Body of pancreas (tissue), 4 donors: ENCODE measurements around the gene AUH. TPM values are rescaled to one million over a fixed set of nuclear protein-coding genes. Genes with fewer than 3 reads are reported as not detected.
"Not testable (repeated sequence)": the region's sequence is repeated elsewhere in the genome, so short reads cannot be mapped to it uniquely, and the experiment has no call there.

Source experiments
- ATAC-seq: fragments of 150-250 bp; one replicate; pipeline ENCODE4 v1.9.1; 2016
- DNase-seq, 4 donors: peaks; one replicate each; pipeline ENCODE4 v3.0.0-alpha.2; 2019
- H3K27ac ChIP-seq, 4 donors: fragments of 200-600 bp; sonication (generic); 1 replicate in 3 of 4; 2 replicates in 1 of 4; pipeline versions ENCODE4 v1.5.1 to v1.6.1; 2016 to 2019; ENCODE audit warnings: mild to moderate bottlenecking in 1 of 4, mixed read lengths in 1 of 4, moderate library complexity in 1 of 4
- H3K27me3 ChIP-seq, 2 donors: fragments of 200-600 bp; sonication (generic); one replicate each; pipeline ENCODE4 v1.6.0; 2016; ENCODE audit warnings: mild to moderate bottlenecking in 1 of 2
- H3K36me3 ChIP-seq, 2 donors: fragments of 200-600 bp; sonication (generic); replicated peaks in 1 of 2; 2 replicates each; pipeline ENCODE4 v1.5.1; 2016; ENCODE audit warnings: low read depth in 2 of 2; ENCODE audit not compliant: insufficient read depth in 1 of 2
- H3K4me1 ChIP-seq: fragments of 200-600 bp; sonication (generic); one replicate; pipeline ENCODE4 v1.6.0; 2016
- H3K4me3 ChIP-seq, 2 donors: fragments of 200-600 bp; sonication (generic); 1 replicate in 1 of 2; 2 replicates in 1 of 2; pipeline ENCODE4 v1.5.1; 2016 to 2019
- H3K9me3 ChIP-seq, 3 donors: fragments of 200-600 bp; sonication (generic); 1 replicate in 2 of 3; 2 replicates in 1 of 3; pipeline ENCODE4 v1.5.1; 2016
- POLR2A ChIP-seq, 3 donors: fragments of 450-650 bp; IDR thresholded peaks; one replicate each; pipeline ENCODE4 v1.6.1; 2016; ENCODE audit warnings: antibody characterized with exemption in 3 of 3, mild to moderate bottlenecking in 2 of 3
- WGBS, 2 donors: methylation state at CpG; one replicate each; pipeline ENCODE4 v1.1.5; 2017; 5-methylcytosine and 5-hydroxymethylcytosine counted together
- intact Hi-C: fragments of 100-400 bp; cut with DNase I; formaldehyde crosslinking; loops from one replicate; pipeline ENCODE4 v1.15.1; 2023
- total RNA-seq, 2 donors: library from RNA; depleted of rRNA; stranded (reverse); fragments of >200 nt; gene quantifications; one replicate each; pipeline ENCODE4 v1.1.0, GENCODE V29; 2016
- TF ChIP-seq, protein P1 (sequence below), 7 experiments: fragments of 450-650 bp in 4 of 7; fragments of 200-600 bp in 3 of 7; sonication (generic) in 3 of 7; IDR thresholded peaks; one replicate each; pipeline ENCODE4 v1.5.1; 2016 to 2019; ENCODE audit warnings: antibody characterized with exemption in 7 of 7

The AUH gene
- total RNA-seq, 2 donors from 2014 or later, result 47.7 to 75.8 TPM

DNA sequence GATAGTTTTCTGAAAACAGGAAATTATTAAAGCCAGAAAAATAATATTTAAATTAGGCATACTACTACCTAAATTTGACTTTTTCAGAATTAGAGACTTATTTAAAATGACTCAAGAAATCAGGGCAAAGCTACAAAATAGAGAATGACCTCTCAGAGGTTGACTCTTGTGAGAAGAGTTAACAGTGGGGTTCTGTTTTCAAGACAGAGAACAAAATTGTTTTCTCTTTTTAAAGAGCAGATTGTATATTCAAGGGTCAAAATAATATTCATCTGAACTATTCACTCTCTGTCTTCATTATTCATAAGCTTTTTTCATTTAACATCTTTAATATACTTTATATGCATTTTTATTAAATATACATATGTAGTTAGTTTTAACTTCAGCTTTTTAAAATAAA is 21.9 kb upstream of the AUH start:
- H3K9me3 ChIP-seq, result no peaks in the 10 kb centered on the region
- TF ChIP-seq POLR2A (IDR thresholded peaks at IDR 0.05), result no peak
- TF ChIP-seq, protein P1, sequence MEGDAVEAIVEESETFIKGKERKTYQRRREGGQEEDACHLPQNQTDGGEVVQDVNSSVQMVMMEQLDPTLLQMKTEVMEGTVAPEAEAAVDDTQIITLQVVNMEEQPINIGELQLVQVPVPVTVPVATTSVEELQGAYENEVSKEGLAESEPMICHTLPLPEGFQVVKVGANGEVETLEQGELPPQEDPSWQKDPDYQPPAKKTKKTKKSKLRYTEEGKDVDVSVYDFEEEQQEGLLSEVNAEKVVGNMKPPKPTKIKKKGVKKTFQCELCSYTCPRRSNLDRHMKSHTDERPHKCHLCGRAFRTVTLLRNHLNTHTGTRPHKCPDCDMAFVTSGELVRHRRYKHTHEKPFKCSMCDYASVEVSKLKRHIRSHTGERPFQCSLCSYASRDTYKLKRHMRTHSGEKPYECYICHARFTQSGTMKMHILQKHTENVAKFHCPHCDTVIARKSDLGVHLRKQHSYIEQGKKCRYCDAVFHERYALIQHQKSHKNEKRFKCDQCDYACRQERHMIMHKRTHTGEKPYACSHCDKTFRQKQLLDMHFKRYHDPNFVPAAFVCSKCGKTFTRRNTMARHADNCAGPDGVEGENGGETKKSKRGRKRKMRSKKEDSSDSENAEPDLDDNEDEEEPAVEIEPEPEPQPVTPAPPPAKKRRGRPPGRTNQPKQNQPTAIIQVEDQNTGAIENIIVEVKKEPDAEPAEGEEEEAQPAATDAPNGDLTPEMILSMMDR (IDR thresholded peaks at IDR 0.05), result no peak
- no peak overlapping the region for H3K4me3 ChIP-seq
- DNase-seq (no peak), ATAC-seq (no peak)
- H3K27me3 ChIP-seq, result no peaks in the 10 kb centered on the region
- no peak overlapping the region for H3K27ac ChIP-seq
- H3K36me3 ChIP-seq, result no peaks in the 10 kb centered on the region
- peaks cover 10% of the 10 kb centered on the region for H3K4me1 ChIP-seq
- intact Hi-C loops, result no loop called here

DNA sequence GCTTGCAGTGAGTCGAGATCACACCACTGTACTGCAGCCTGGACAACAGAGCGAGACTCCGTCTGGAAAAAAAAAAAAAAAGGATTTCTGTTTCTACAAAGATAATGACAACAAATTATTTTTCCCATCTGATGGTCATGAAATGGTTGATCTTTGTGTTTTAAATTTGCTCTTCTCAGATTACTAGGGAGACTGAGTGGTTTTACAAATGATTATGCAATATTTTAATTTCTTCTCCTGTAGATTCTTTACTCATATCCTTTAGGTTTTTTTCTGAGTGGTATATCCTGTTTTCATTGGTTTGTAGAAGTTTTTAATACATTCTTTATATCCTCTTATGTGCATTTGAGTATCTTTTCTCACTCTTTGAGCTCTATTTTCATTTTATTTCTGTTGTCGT is 20.6 kb upstream of the AUH start:
- DNase-seq, result no peak
- Histone ChIP-seq H3K27ac (no peak overlapping the region), H3K4me1 (peaks cover 11% of the 10 kb centered on the region), H3K9me3 (no peaks in the 10 kb centered on the region), H3K27me3 (no peaks in the 10 kb centered on the region), H3K4me3 (no peak overlapping the region), H3K36me3 (no peaks in the 10 kb centered on the region)
- 92 to 95% methylated on average over 4 of the region's 4 CpGs for WGBS, 2 donors
- no peak for ATAC-seq
- TF ChIP-seq, protein P1 (IDR thresholded peaks at IDR 0.05), result no peak
- TF ChIP-seq POLR2A (IDR thresholded peaks at IDR 0.05), result no peak
- intact Hi-C loops, result no loop called here

DNA sequence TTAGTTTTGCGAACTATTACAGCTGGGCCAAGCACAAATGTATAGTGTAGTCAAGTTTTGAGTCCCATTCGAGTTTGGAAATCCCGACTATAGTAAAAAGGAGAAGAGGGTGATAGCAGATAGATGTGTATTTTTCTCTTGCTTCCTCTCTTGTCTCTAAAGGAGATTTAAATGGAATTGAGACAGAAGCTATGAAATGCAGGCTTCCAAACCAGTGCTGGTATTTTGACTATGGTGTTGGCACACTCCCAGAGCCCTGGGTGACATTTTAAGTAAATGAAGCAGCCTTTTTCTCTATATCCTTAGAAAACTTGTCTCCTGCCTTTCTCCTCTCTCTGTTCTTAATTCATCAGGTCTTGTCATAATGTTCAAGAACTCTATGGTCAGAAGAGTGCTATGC is 17.7 kb upstream of the AUH start:
- intact Hi-C loops, result no loop called here
- DNase-seq, result no peak
- Histone ChIP-seq H3K36me3 (no peaks in the 10 kb centered on the region), H3K27me3 (no peaks in the 10 kb centered on the region), H3K27ac (no peak overlapping the region), H3K4me1 (peaks cover 11% of the 10 kb centered on the region), H3K9me3 (no peaks in the 10 kb centered on the region), H3K4me3 (no peak overlapping the region)
- 46 to 51% methylated on average over 3 of the region's 3 CpGs for WGBS, 2 donors
- TF ChIP-seq POLR2A (IDR thresholded peaks at IDR 0.05), result no peak
- TF ChIP-seq, protein P1 (IDR thresholded peaks at IDR 0.05), result no peak
- ATAC-seq, result no peak

DNA sequence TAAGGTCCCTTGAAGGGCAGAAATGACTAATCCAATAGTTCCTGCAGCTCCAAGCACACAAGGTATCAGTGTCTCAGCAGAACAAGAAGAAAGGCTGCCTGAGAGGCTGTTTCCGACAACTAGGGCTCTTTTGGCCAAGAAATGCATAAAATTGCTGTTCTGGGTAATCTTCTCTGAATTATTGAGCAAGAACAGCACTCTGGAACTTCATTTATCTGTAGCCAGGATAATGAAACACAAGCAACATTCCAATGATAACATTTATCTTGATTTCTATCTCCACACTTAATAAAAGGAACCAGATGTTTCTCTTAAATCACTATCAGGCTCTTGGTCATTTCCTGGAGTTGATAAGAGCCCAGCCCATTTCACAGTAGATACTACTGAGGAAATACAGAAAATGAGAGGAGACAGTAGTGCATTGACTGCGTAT is 17.0 kb upstream of the AUH start:
- intact Hi-C loops, result no loop called here

DNA sequence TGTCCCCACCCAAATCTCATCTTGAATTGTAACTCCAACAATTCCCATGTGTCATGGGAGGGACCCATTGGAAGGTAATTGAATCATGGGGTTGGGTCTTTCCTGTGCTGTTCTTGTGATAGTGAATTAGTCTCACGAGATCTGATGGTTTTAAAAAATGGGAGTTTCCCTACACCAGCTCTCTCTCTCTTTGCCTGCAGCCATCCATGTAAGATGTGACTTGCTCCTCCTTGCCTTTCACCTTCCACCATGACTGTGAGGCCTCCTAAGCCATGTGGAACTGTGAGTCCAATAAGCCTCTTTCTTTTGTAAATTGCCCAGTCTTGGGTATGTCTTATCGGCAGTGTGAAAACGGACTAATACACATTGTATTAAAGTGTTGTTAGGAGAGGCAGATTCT is 16.3 kb upstream of the AUH start:
- H3K27me3 ChIP-seq, ATAC-seq, H3K27ac ChIP-seq, DNase-seq, H3K9me3 ChIP-seq, H3K36me3 ChIP-seq, H3K4me3 ChIP-seq, intact Hi-C loops: not testable (repeated sequence)
- peaks cover 11% of the 10 kb centered on the region for H3K4me1 ChIP-seq
- WGBS, 2 donors, result 92 to 95% methylated on average over 3 of the region's 3 CpGs

More for the DNA sequence above, 17.0 kb upstream of the AUH start:
- Histone ChIP-seq H3K27me3 (no peaks in the 10 kb centered on the region), H3K9me3 (no peaks in the 10 kb centered on the region), H3K36me3 (no peaks in the 10 kb centered on the region), H3K4me3 (no peak overlapping the region), H3K27ac (no peak overlapping the region), H3K4me1 (peaks cover 11% of the 10 kb centered on the region)
- TF ChIP-seq, protein P1 (IDR thresholded peaks at IDR 0.05), result no peak
- no peak for TF ChIP-seq POLR2A (IDR thresholded peaks at IDR 0.05)
- DNase-seq, result no peak
- WGBS, 2 donors, result 38 to 45% methylated on average over 2 of the region's 2 CpGs
- peak; percentile 40 for ATAC-seq
